Mucosa of descending colon (tissue), 3 donors: ENCODE data around the gene HNRNPA3. TPM values are rescaled to one million over a fixed set of nuclear protein-coding genes. Genes with fewer than 3 reads are reported as not detected.

Source experiments
- ATAC-seq: fragments of 200-7000 bp; cut with Tn5 transposase; one replicate; pipeline ENCODE4 v1.9.1; 2020; ENCODE audit warnings: mild to moderate bottlenecking, moderate library complexity
- DNase-seq, 3 donors: peaks; one replicate each; pipeline ENCODE4 v3.0.0-alpha.2; 2020
- H3K36me3 ChIP-seq: fragments of 200-600 bp; one replicate; pipeline ENCODE4 v1.8.0; 2021; ENCODE audit warnings: low read depth, mild to moderate bottlenecking
- H3K4me1 ChIP-seq: fragments of 200-600 bp; one replicate; pipeline ENCODE4 v1.8.0; 2021; ENCODE audit warnings: low read depth, mild to moderate bottlenecking
- H3K4me3 ChIP-seq: fragments of 200-600 bp; one replicate; pipeline ENCODE4 v1.8.0; 2021; ENCODE audit warnings: mild to moderate bottlenecking
- H3K9me3 ChIP-seq: fragments of 200-600 bp; one replicate; pipeline ENCODE4 v1.8.0; 2021; ENCODE audit warnings: mild to moderate bottlenecking
- CTCF ChIP-seq: fragments of 200-600 bp; IDR thresholded peaks from one replicate; pipeline ENCODE4 v1.8.0; 2022; ENCODE audit warnings: antibody characterized with exemption, mild to moderate bottlenecking
- intact Hi-C, 2 donors: fragments of 100-400 bp; cut with DNase I in 1 of 2; cut with micrococcal nuclease in 1 of 2; formaldehyde crosslinking; loops; one replicate each; pipeline versions ENCODE4 v1.11.0 to v1.11.1; 2022; cut with DNase I, micrococcal nuclease
- total RNA-seq, 3 donors: library from RNA; stranded (reverse); fragmentation: NEBNext Ultra II Directional in 2 of 3; extraction: Animal tissue kit (Norgen Biotek cat#: 25700) in 2 of 3; gene quantifications; one replicate each; pipeline versions ENCODE4 v1.2.1 to v1.2.4, GENCODE V29; 2021 to 2023
- donor health status: DM: no; HTN: no; CAD: no; lungs with moderate emphysema.
- donor health status: DM: no; HTN: no; CAD: no.
- donor health status: DM: no; HTN: yes; CAD: no.

Gene HNRNPA3
- total RNA-seq, 3 donors from 2014 or later = 133 to 169 (median 151) TPM

- H3K4me1 ChIP-seq = no peaks in the 10 kb centered on the region
Measured at GRCh38 chr2:177232098-177232704, 19.6 kb downstream of the HNRNPA3 start.

GRCh38 chr2:177234267-177234666 is 21.7 kb downstream of the HNRNPA3 start:
- intact Hi-C loops = no loop called here
- Histone ChIP-seq H3K4me3 (no peak overlapping the region), H3K36me3 (no peaks in the 10 kb centered on the region), H3K9me3 (no peaks in the 10 kb centered on the region), H3K4me1 (peaks cover 10% of the 10 kb centered on the region)
- DNase-seq (no peak), ATAC-seq (no peak)
- no peak for TF ChIP-seq CTCF

More at GRCh38 chr2:177232098-177232704, 19.6 kb downstream of the HNRNPA3 start:
- intact Hi-C loops = no loop called here
- TF ChIP-seq CTCF = no peak
- no peak for ATAC-seq
- Histone ChIP-seq H3K9me3 (no peaks in the 10 kb centered on the region), H3K36me3 (no peaks in the 10 kb centered on the region), H3K4me3 (no peak overlapping the region)
- DNase-seq = no peak

- intact Hi-C loops = no loop called here
- H3K36me3 ChIP-seq = no peaks in the 10 kb centered on the region
- peaks cover 26% of the 10 kb centered on the region for H3K4me1 ChIP-seq
- DNase-seq (no peak), ATAC-seq (no peak)
- no peak overlapping the region for H3K4me3 ChIP-seq
- H3K9me3 ChIP-seq = no peaks in the 10 kb centered on the region
- no peak for TF ChIP-seq CTCF
Measured at GRCh38 chr2:177235855-177236437, 23.4 kb downstream of the HNRNPA3 start.

GRCh38 chr2:177237932-177238331 is 25.3 kb downstream of the HNRNPA3 start:
- intact Hi-C loops = no loop called here
- TF ChIP-seq CTCF = no peak
- Histone ChIP-seq H3K4me3 (no peak overlapping the region), H3K36me3 (no peaks in the 10 kb centered on the region), H3K4me1 (peaks cover 46% of the 10 kb centered on the region), H3K9me3 (no peaks in the 10 kb centered on the region)
- peak; percentile 15 for ATAC-seq
- no peak for DNase-seq

GRCh38 chr2:177239053-177239452 is 26.5 kb downstream of the HNRNPA3 start:
- ATAC-seq (no peak), DNase-seq (no peak)
- intact Hi-C loops = no loop called here
- Histone ChIP-seq H3K4me3 (no peak overlapping the region), H3K9me3 (no peaks in the 10 kb centered on the region), H3K4me1 (peaks cover 55% of the 10 kb centered on the region), H3K36me3 (no peaks in the 10 kb centered on the region)
- TF ChIP-seq CTCF = no peak
